ENCODE data around the gene ERVK3-1. TPM values are rescaled to one million over a fixed set of nuclear protein-coding genes. Genes with fewer than 3 reads are reported as not detected.
A peak's percentile ranks its signal among the peaks of the same experiment; 100 is the strongest.

Gene ERVK3-1
- total and polyA plus RNA-seq, 2 of the 8 experiments (the other 6 are each of a cell fraction or from before 2014, with no cell fraction given) = 29.9 to 31.5 TPM

GRCh38 chr19:58328999-58329398, 23.8 kb downstream of the ERVK3-1 start:
- Histone ChIP-seq H3K18ac (ENCODE audit: extremely low read depth, low read length) (no peak overlapping the region), H3K27me3 (replicated peaks in 1 of 4; ENCODE audit: control insufficient read depth in 3 of 4, extremely low read depth in 1 of 4, insufficient read depth in 3 of 4, low read length in 3 of 4) (0 out of 7 replicates have a peak, but pooled peaks cover 0 to 3% (median 0%) of the 10 kb centered on the region in 4 experiments), H3K4me1 (replicated peaks in 1 of 4; ENCODE audit: control insufficient read depth in 3 of 4, insufficient read depth in 4 of 4, low read length in 3 of 4) (no peaks in the 10 kb centered on the region), H3K23me2 (ENCODE audit: low read depth, low read length) (peaks cover 12% of the 10 kb centered on the region), H3K4me3 (ENCODE audit: extremely low read depth in 1 of 4, insufficient read depth in 2 of 4, low read depth in 3 of 4, low read length in 4 of 4) (no peak overlapping the region), H3K79me2 (ENCODE audit: control insufficient read depth in 1 of 2, insufficient read depth in 2 of 2, low read length in 2 of 2) (peaks cover 0 to 15% of the 10 kb centered on the region in 2 experiments; a peak in 2 of 4 replicates), H2BK20ac (ENCODE audit: low read length) (no peak overlapping the region), H4K8ac (ENCODE audit: extremely low read depth, insufficient read depth, low read length) (no peak overlapping the region), H3K27ac (ENCODE audit: low read depth, low read length) (no peak overlapping the region), H3K9ac (replicated peaks in 1 of 4; ENCODE audit: extremely low read depth in 1 of 4, low read depth in 3 of 4, low read length in 3 of 4) (no peak overlapping the region), H3K14ac (ENCODE audit: insufficient read length) (no peak overlapping the region), H3K9me3 (ENCODE audit: insufficient read depth in 2 of 2, low read depth in 1 of 2, low read length in 1 of 2) (no peaks in the 10 kb centered on the region), H2BK120ac (replicated peaks; ENCODE audit: low read depth, low read length) (no peak overlapping the region), H4K5ac (ENCODE audit: insufficient read length, low read depth, low read length) (no peak overlapping the region), H3K23ac (ENCODE audit: insufficient read length) (no peak overlapping the region), H2BK15ac (ENCODE audit: low read length) (no peak overlapping the region), H2BK12ac (ENCODE audit: low read depth, low read length) (no peak overlapping the region), H2AK5ac (ENCODE audit: low read depth, low read length) (no peak overlapping the region), H4K20me1 (replicated peaks in 1 of 2; ENCODE audit: control insufficient read depth in 1 of 2, insufficient read depth in 2 of 2, low read length in 2 of 2) (peaks cover 0 to 3% of the 10 kb centered on the region in 2 experiments), H3K36me3 (ENCODE audit: control insufficient read depth in 2 of 4, insufficient read depth in 4 of 4, low read length in 3 of 4) (no peaks in the 10 kb centered on the region), H2AFZ (ENCODE audit: low read length) (no peak overlapping the region), H3K79me1 (ENCODE audit: low read depth, low read length) (peaks cover 11% of the 10 kb centered on the region), H3K56ac (replicated peaks; ENCODE audit: insufficient read length, low read depth, low read length) (no peak overlapping the region), H4K91ac (replicated peaks; ENCODE audit: insufficient read length, low read length) (no peak overlapping the region), H3K4ac (replicated peaks; ENCODE audit: insufficient read length, low read depth, low read length) (no peak overlapping the region), H2BK5ac (ENCODE audit: low read depth, low read length) (no peak overlapping the region), H3K4me2 (ENCODE audit: insufficient read depth in 1 of 2, low read depth in 2 of 2, low read length in 2 of 2) (no peak overlapping the region)
- DNase-seq (ENCODE audit: low read depth in 1 of 2, low spot score in 2 of 2) (peak; percentile 27 to 78), FAIRE-seq (peak; percentile 13)
- whole genome bisulfite sequencing, 2 experiments (ENCODE audit: extremely low coverage in 1 of 2, insufficient coverage in 1 of 2, insufficient read length in 1 of 2, insufficient replicate concordance in 2 of 2, low coverage in 1 of 2, low lambda C conversion rate in 2 of 2, missing lambda C conversion rate in 1 of 2) = 34% methylated on average over 10 of the region's 10 CpGs; no CpG with 5 or more reads in 1 of the 2 experiments
- ChIA-PET POLR2A (ENCODE audit: partially characterized antibody) (interaction anchor here (1.0 to 1.4 kb wide), 10 partner anchors 18 to 191 kb away, joined by 3 to 5 read pairs (median 4); partner anchors contain the start of genes ZBTB45, ZNF497 and ZNF544), CTCF (ENCODE audit: partially characterized antibody) (interaction anchor here (1.0 to 4.7 kb wide), 9 partner anchors 11 to 252 kb away, joined by 3 to 30 read pairs (median 4); no protein-coding TSS in a partner anchor)
- TF ChIP-seq KDM4A (IDR thresholded peaks at IDR 0.05; ENCODE audit: low read depth, low read length, severe bottlenecking) (no peak), RFX5 (IDR thresholded peaks at IDR 0.05; ENCODE audit: borderline replicate concordance, low read depth, low read length) (no peak), SRF (IDR thresholded peaks at IDR 0.05; ENCODE audit: low read depth, low read length) (no peak), RAD21 (IDR thresholded peaks at IDR 0.05 in 1 of 2, conservative IDR thresholded peaks at IDR 0.05 in 1 of 2; ENCODE audit: low read depth in 2 of 2, low read length in 2 of 2) (peak; percentile 79 to 82), E2F6 (IDR thresholded peaks at IDR 0.05) (no peak), MAX (IDR thresholded peaks at IDR 0.05) (no peak), CHD2 (IDR thresholded peaks at IDR 0.05; ENCODE audit: low read length) (no peak), MAFK (IDR thresholded peaks at IDR 0.05; ENCODE audit: low read depth, low read length) (no peak), GABPA (IDR thresholded peaks at IDR 0.05; ENCODE audit: borderline replicate concordance, insufficient read depth, low read length) (no peak)
